ENCODE data around the gene LILRB4.

DNA sequence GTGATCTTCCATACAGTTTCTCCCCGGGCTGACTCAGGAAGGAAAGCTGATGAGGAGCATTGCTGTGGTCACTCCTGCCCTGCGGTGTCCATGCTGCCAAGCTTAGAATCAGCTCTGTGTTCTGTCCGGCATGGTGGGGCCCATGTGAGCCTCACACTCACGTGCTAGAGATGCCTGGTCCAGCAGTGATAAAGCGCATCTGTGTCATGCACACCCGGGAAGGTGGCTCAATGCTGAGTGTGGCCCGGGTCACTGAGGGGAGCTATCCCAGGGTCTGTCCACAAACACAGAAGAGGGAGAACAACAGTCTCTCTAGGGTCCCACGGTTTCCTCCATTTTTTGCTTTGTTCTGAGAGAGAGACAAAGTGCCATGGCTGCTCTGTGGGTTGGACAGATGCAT lies 36.0 kb upstream of the LILRB4 start:
- TF ChIP-seq, protein P1, sequence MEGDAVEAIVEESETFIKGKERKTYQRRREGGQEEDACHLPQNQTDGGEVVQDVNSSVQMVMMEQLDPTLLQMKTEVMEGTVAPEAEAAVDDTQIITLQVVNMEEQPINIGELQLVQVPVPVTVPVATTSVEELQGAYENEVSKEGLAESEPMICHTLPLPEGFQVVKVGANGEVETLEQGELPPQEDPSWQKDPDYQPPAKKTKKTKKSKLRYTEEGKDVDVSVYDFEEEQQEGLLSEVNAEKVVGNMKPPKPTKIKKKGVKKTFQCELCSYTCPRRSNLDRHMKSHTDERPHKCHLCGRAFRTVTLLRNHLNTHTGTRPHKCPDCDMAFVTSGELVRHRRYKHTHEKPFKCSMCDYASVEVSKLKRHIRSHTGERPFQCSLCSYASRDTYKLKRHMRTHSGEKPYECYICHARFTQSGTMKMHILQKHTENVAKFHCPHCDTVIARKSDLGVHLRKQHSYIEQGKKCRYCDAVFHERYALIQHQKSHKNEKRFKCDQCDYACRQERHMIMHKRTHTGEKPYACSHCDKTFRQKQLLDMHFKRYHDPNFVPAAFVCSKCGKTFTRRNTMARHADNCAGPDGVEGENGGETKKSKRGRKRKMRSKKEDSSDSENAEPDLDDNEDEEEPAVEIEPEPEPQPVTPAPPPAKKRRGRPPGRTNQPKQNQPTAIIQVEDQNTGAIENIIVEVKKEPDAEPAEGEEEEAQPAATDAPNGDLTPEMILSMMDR (IDR thresholded peaks at IDR 0.05) = no peak
- no peak for TF ChIP-seq POLR2A (IDR thresholded peaks at IDR 0.05)
